ENCODE results near the gene MARCO.

DNA sequence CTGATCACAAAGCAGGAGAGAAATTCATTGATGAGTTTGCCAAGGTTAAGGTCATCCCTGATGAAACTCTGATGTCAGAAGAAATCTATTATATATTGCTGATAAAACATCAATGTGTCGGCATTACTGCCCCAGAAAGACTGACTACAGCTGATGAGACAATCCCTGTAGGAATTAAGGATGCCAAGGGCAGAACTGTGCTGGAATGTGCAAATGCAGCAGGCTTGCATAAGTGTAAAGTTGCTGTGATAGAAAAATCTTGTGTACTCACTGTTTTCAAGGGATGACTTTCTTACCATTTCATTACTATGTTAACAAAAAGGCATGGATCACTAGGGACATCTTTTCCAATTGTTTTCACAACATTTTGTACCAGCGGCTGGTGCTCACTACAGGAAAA, 19.7 kb upstream of the MARCO start:
- no peak for TF ChIP-seq CTCF (IDR thresholded peaks at IDR 0.05; ENCODE audit: low read depth, low read length)
- TF ChIP-seq EZH2phosphoT487 (IDR thresholded peaks at IDR 0.05; ENCODE audit: low read depth) = no peak

Measured in OCI-LY3 (cell line).